Endothelial cell of umbilical vein (primary cell): Measurements from ENCODE around the gene TNFRSF12A. TPM values are rescaled to one million over a fixed set of nuclear protein-coding genes. Genes with fewer than 3 reads are reported as not detected.
A peak's percentile ranks its signal among the peaks of the same experiment; 100 is the strongest.

Source experiments
- BruUV-seq: library from RNA; stranded (reverse); fragments of 400-500 nt; replicated peaks from 2 replicates; lab custom pipeline; 2021; lab: Mats Ljungman, UMichigan
- CTCF ChIA-PET: fragments of 300-600, 350-600 bp; sonication (Branson Sonifier 250); formaldehyde crosslinking; loops from one replicate; lab custom pipeline; 2021; ENCODE audit warnings: antibody characterized with exemption, inconsistent platforms; lab: Charles Lee
- POLR2A ChIA-PET: fragments of 300-600, 350-600 bp; sonication (Branson Sonifier 250); formaldehyde crosslinking; loops from one replicate; lab custom pipeline; 2021; ENCODE audit warnings: antibody characterized with exemption, inconsistent platforms; lab: Charles Lee
- DNase-seq: peaks from one replicate; pipeline ENCODE4 v3.0.0-alpha.2; 2011; ENCODE audit warnings: low read depth, low spot score
- FAIRE-seq: peaks from 2 replicates; lab custom pipeline; 2011; peaks lifted over from hg19 to GRCh38; lab: Jason Lieb, UNC
- H2AFZ ChIP-seq: 2 replicates; pipeline ENCODE4 v1.6.0; 2012; ENCODE audit warnings: low read depth, low read length, control low read depth, inconsistent platforms
- H3K27ac ChIP-seq: 2 replicates; pipeline ENCODE4 v1.5.1; 2011; ENCODE audit warnings: low read depth, mild to moderate bottlenecking, control low read depth, low read length, moderate library complexity; ENCODE audit not compliant: insufficient read depth
- H3K27me3 ChIP-seq, 2 experiments: 2 replicates each; pipeline versions ENCODE4 v1.6.0 to v1.6.1; 2011; ENCODE audit warnings: low read length in 2 of 2, mixed read lengths in 1 of 2; ENCODE audit not compliant: control insufficient read depth in 2 of 2, insufficient read depth in 2 of 2
- H3K36me3 ChIP-seq, 2 experiments: 2 replicates in 1 of 2; 3 replicates in 1 of 2; pipeline ENCODE4 v1.5.1; 2011; ENCODE audit warnings: low read length in 2 of 2, mild to moderate bottlenecking in 1 of 2, moderate library complexity in 1 of 2; ENCODE audit not compliant: control insufficient read depth in 2 of 2, insufficient read depth in 2 of 2; ENCODE audit errors: extremely low read depth in 1 of 2
- H3K4me1 ChIP-seq: 3 replicates; pipeline ENCODE4 v1.5.1; 2011; ENCODE audit warnings: mild to moderate bottlenecking, low read length; ENCODE audit not compliant: control insufficient read depth, insufficient read depth; ENCODE audit errors: extremely low read depth
- H3K4me2 ChIP-seq: 2 replicates; pipeline ENCODE4 v1.6.1; 2011; ENCODE audit warnings: low read length, control low read depth, mixed read lengths; ENCODE audit not compliant: insufficient read depth
- H3K4me3 ChIP-seq, 3 experiments: fragments of 200-600 bp in 1 of 3; sonication (generic), shearing (Covaris generic) in 1 of 3; replicated peaks in 1 of 3; 2 replicates each; pipeline ENCODE4 v1.5.1; 2011 to 2016; ENCODE audit warnings: control low read depth in 3 of 3, low read length in 3 of 3, mild to moderate bottlenecking in 2 of 3, inconsistent platforms in 1 of 3, low read depth in 1 of 3, moderate library complexity in 1 of 3; ENCODE audit not compliant: insufficient read depth in 1 of 3
- H3K79me2 ChIP-seq: 2 replicates; pipeline ENCODE4 v1.6.0; 2012; ENCODE audit warnings: low read length, inconsistent platforms; ENCODE audit not compliant: control insufficient read depth, insufficient read depth
- H3K9ac ChIP-seq: replicated peaks from 2 replicates; pipeline ENCODE3; 2011; ENCODE audit warnings: low read length, control low read depth; ENCODE audit not compliant: insufficient read depth; ENCODE audit errors: extremely low read depth
- H3K9me1 ChIP-seq: replicated peaks from 3 replicates; pipeline ENCODE4 v1.6.0; 2011; ENCODE audit warnings: mild to moderate bottlenecking, low read length; ENCODE audit not compliant: control insufficient read depth, insufficient read depth; ENCODE audit errors: extremely low read depth
- H3K9me3 ChIP-seq: replicated peaks from 2 replicates; pipeline ENCODE4 v1.5.1; 2012; ENCODE audit warnings: low read length, inconsistent platforms; ENCODE audit not compliant: control insufficient read depth, insufficient read depth
- H4K20me1 ChIP-seq: replicated peaks from 2 replicates; pipeline ENCODE3; 2011; ENCODE audit warnings: mild to moderate bottlenecking, low read length; ENCODE audit not compliant: control insufficient read depth, insufficient read depth; ENCODE audit errors: extremely low read depth
- EZH2 ChIP-seq: IDR thresholded peaks from 2 replicates; pipeline ENCODE4 v1.6.1; 2012; ENCODE audit warnings: borderline replicate concordance, low read depth, mild to moderate bottlenecking, moderate library complexity, low read length, inconsistent platforms; ENCODE audit not compliant: severe bottlenecking
- FOS ChIP-seq: IDR thresholded peaks from 2 replicates; pipeline ENCODE4 v1.6.1; 2011; ENCODE audit warnings: mild to moderate bottlenecking, low read length, moderate library complexity, borderline replicate concordance; ENCODE audit not compliant: insufficient read depth
- GATA2 ChIP-seq: IDR thresholded peaks from 2 replicates; pipeline ENCODE4 v1.7.0; 2011; ENCODE audit warnings: low read depth, mild to moderate bottlenecking, moderate library complexity, mixed read lengths, low read length; ENCODE audit not compliant: insufficient read length, insufficient read depth
- JUN ChIP-seq: IDR thresholded peaks from 2 replicates; pipeline ENCODE4 v1.6.1; 2011; ENCODE audit warnings: borderline replicate concordance, low read depth; ENCODE audit not compliant: insufficient read length, insufficient read depth
- MYC ChIP-seq: IDR thresholded peaks from one replicate; pipeline ENCODE4 v1.6.1; 2011; ENCODE audit warnings: mild to moderate bottlenecking, low read depth, low read length
- POLR2A ChIP-seq: IDR thresholded peaks from 2 replicates; pipeline ENCODE4 v1.6.1; 2012; ENCODE audit warnings: low read depth, mild to moderate bottlenecking, control low read depth, low read length
- POLR2AphosphoS5 ChIP-seq: IDR thresholded peaks from 2 replicates; pipeline ENCODE4 v1.6.1; 2012; ENCODE audit warnings: low read depth, mild to moderate bottlenecking, control low read depth, low read length, moderate library complexity; ENCODE audit not compliant: insufficient read depth
- dilution Hi-C: fragments of 300-500 bp; cut with MboI; formaldehyde crosslinking; loops from one replicate; pipeline ENCODE4 v1.15.0; 2019; ENCODE audit warnings: low sequenced_read_pairs; ENCODE audit not compliant: extremely low pct_ligation_motif_present
- intact Hi-C: fragments of 100-400 bp; cut with micrococcal nuclease; formaldehyde crosslinking; loops from one replicate; pipeline ENCODE4 v1.10.0; 2022
- polyA plus RNA-seq, 4 experiments: library from polyadenylated mRNA; depleted of rRNA in 3 of 4; stranded (reverse) in 3 of 4; unstranded in 1 of 4; fragments of >200 nt; gene quantifications; 2 replicates each; pipeline versions ENCODE4 v1.2.1 to v1.2.3, GENCODE V29; 2011 to 2012; ENCODE audit warnings: missing spikeins in 1 of 4
- total RNA-seq: library from RNA; stranded (reverse); gene quantifications from 2 replicates; pipeline ENCODE4 v1.2.3, GENCODE V29; 2021
- TF ChIP-seq, protein P1 (sequence below): IDR thresholded peaks from 2 replicates; pipeline ENCODE4 v1.6.1; 2011; ENCODE audit not compliant: insufficient read depth, insufficient read length
- TF ChIP-seq, protein P2 (sequence below), 2 donors: IDR thresholded peaks; 1 replicate in 1 of 2; 2 replicates in 1 of 2; pipeline ENCODE4 v1.5.1; 2011; ENCODE audit warnings: low read length in 2 of 2, mild to moderate bottlenecking in 2 of 2, moderate library complexity in 2 of 2, control low read depth in 1 of 2, inconsistent platforms in 1 of 2, low read depth in 1 of 2; ENCODE audit not compliant: insufficient read depth in 1 of 2; ENCODE audit errors: extremely low read depth in 1 of 2

TNFRSF12A gene
- total and polyA plus RNA-seq, 2 donors (not counting 3 experiments of a cell fraction or from before 2014, with no cell fraction given) = 162 to 187 TPM

GRCh38 chr16:3065069-3065741, 45.0 kb downstream of the TNFRSF12A start, which contains the start of gene IL32:
Gene IL32, plus strand, starts transcription at chr16:3065640. Its CDS starts 172 bp downstream, at chr16:3065812.
- Histone ChIP-seq H4K20me1 (no peaks in the 10 kb centered on the region), H3K79me2 (peaks cover 4% of the 10 kb centered on the region), H3K36me3 (peaks cover 0 to 9% of the 10 kb centered on the region in 2 experiments), H3K4me3 (peak within 1 kb of the TSS in 2 of 3 experiments; percentile 40 to 54), H3K4me2 (peak within 1 kb of the TSS; percentile 66), H3K27me3 (no peaks in the 10 kb centered on the region), H3K9me3 (no peaks in the 10 kb centered on the region), H3K27ac (peak within 1 kb of the TSS; percentile 94), H3K9ac (peak within 1 kb of the TSS; percentile 94), H2AFZ (peak within 1 kb of the TSS; percentile 85), H3K9me1 (no peaks in the 10 kb centered on the region), H3K4me1 (peaks cover 19% of the 10 kb centered on the region)
- peak; percentile 88 for FAIRE-seq
- ChIA-PET POLR2A (no interaction called here), CTCF (interaction anchor here (0.6 to 1.3 kb wide), 6 partner anchors 9 to 185 kb away, joined by 3 to 4 read pairs (median 4); no protein-coding TSS in a partner anchor)
- dilution Hi-C loops = no loop called here
- TSS peak; percentile 64 for BruUV-seq
- peak; percentile 88 for DNase-seq
- TF ChIP-seq GATA2 (no peak), JUN (peak; percentile 72)
- intact Hi-C loops = loop anchor here (1.0 kb wide), 1 partner anchor 22 kb away; no protein-coding TSS in a partner anchor

- H2AFZ ChIP-seq = peak overlapping the region; percentile 85
- peaks cover 0 to 9% of the 10 kb centered on the region in 2 experiments for H3K36me3 ChIP-seq
- CTCF ChIA-PET = interaction anchor here (0.7 to 1.3 kb wide), 5 partner anchors 10 to 64 kb away, joined by 3 to 4 read pairs (median 4); no protein-coding TSS in a partner anchor
- dilution Hi-C loops = no loop called here
- BruUV-seq = no TSS peak
- intact Hi-C loops = loop anchor here (1.0 kb wide), 1 partner anchor 21 kb away; no protein-coding TSS in a partner anchor
- peaks cover 4% of the 10 kb centered on the region for H3K79me2 ChIP-seq
- no peaks in the 10 kb centered on the region for H3K9me1 ChIP-seq
- H3K4me2 ChIP-seq = peak overlapping the region; percentile 66
- DNase-seq (no peak), FAIRE-seq (no peak)
- H3K27ac ChIP-seq = peak overlapping the region; percentile 94
- H3K27me3 ChIP-seq = no peaks in the 10 kb centered on the region
- POLR2A ChIA-PET = interaction anchor here (0.5 kb wide), 1 partner anchor 42 kb away, joined by 5 read pairs; no protein-coding TSS in a partner anchor
- peak overlapping the region in 2 of 3 experiments; percentile 40 to 54 for H3K4me3 ChIP-seq
- no peaks in the 10 kb centered on the region for H4K20me1 ChIP-seq
- TF ChIP-seq EZH2 (no peak), JUN (no peak), POLR2AphosphoS5 (no peak), FOS (no peak), POLR2A (no peak), GATA2 (no peak), MYC (no peak)
- TF ChIP-seq, protein P1, sequence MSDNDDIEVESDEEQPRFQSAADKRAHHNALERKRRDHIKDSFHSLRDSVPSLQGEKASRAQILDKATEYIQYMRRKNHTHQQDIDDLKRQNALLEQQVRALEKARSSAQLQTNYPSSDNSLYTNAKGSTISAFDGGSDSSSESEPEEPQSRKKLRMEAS = no peak
- TF ChIP-seq, protein P2, sequence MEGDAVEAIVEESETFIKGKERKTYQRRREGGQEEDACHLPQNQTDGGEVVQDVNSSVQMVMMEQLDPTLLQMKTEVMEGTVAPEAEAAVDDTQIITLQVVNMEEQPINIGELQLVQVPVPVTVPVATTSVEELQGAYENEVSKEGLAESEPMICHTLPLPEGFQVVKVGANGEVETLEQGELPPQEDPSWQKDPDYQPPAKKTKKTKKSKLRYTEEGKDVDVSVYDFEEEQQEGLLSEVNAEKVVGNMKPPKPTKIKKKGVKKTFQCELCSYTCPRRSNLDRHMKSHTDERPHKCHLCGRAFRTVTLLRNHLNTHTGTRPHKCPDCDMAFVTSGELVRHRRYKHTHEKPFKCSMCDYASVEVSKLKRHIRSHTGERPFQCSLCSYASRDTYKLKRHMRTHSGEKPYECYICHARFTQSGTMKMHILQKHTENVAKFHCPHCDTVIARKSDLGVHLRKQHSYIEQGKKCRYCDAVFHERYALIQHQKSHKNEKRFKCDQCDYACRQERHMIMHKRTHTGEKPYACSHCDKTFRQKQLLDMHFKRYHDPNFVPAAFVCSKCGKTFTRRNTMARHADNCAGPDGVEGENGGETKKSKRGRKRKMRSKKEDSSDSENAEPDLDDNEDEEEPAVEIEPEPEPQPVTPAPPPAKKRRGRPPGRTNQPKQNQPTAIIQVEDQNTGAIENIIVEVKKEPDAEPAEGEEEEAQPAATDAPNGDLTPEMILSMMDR (IDR thresholded peaks at IDR 0.05; ENCODE audit: extremely low read depth in 1 of 2, insufficient read depth in 1 of 2, low read depth in 1 of 2, low read length in 2 of 2) = no peak
- peaks cover 19% of the 10 kb centered on the region for H3K4me1 ChIP-seq
- no peaks in the 10 kb centered on the region for H3K9me3 ChIP-seq
- peak overlapping the region; percentile 94 for H3K9ac ChIP-seq
Measured at GRCh38 chr16:3065742-3066439, 45.7 kb downstream of the TNFRSF12A start.
